Panc1 (cell line): Measurements from ENCODE around the gene MUC5B. TPM values are rescaled to one million over a fixed set of nuclear protein-coding genes. Genes with fewer than 3 reads are reported as not detected.

ENCODE experiments used
- ATAC-seq: fragments of 200-7000 bp; cut with Tn5 transposase; 2 replicates; pipeline ENCODE4 v1.9.1; 2020; ENCODE audit warnings: mild to moderate bottlenecking, moderate library complexity
- BruUV-seq: library from RNA; stranded (reverse); fragments of 400-500 nt; replicated peaks from 2 replicates; lab custom pipeline; 2021; lab: Mats Ljungman, UMichigan
- CTCF ChIA-PET: fragments of 300-600 bp; sonication (Branson Sonifier 250); formaldehyde crosslinking; loops from one replicate; lab custom pipeline; 2022; ENCODE audit warnings: antibody characterized with exemption; lab: Charles Lee
- POLR2A ChIA-PET: fragments of 300-600 bp; sonication (Branson Sonifier 250); formaldehyde crosslinking; loops from one replicate; lab custom pipeline; 2022; ENCODE audit warnings: antibody characterized with exemption; lab: Charles Lee
- DNase-seq: peaks from one replicate; pipeline ENCODE4 v3.0.0-alpha.2; 2010; ENCODE audit warnings: low read depth, low spot score
- H3K27ac ChIP-seq: 2 replicates; pipeline ENCODE4 v1.5.1; 2011; ENCODE audit warnings: mild to moderate bottlenecking, low read length, inconsistent platforms
- H3K27me3 ChIP-seq: fragments of 200-500 bp; sonication (Bioruptor generic); 2 replicates; pipeline ENCODE4 v1.6.0; 2014; ENCODE audit warnings: low read length, inconsistent platforms; ENCODE audit not compliant: control insufficient read depth, insufficient read depth
- H3K36me3 ChIP-seq: fragments of 200-500 bp; sonication (Bioruptor generic); 2 replicates; pipeline ENCODE4 v1.5.1; 2014; ENCODE audit warnings: inconsistent platforms, mild to moderate bottlenecking, low read length, moderate library complexity; ENCODE audit not compliant: control insufficient read depth, insufficient read depth
- H3K4me1 ChIP-seq: 2 replicates; pipeline ENCODE4 v1.5.1; 2011; ENCODE audit warnings: inconsistent platforms, mild to moderate bottlenecking, low read length, moderate library complexity; ENCODE audit not compliant: control insufficient read depth, insufficient read depth
- H3K4me3 ChIP-seq, 2 experiments: 2 replicates each; pipeline ENCODE4 v1.5.1; 2011 to 2012; ENCODE audit warnings: low read depth in 2 of 2, low read length in 2 of 2, mild to moderate bottlenecking in 2 of 2, inconsistent platforms in 1 of 2, moderate library complexity in 1 of 2
- H3K9me3 ChIP-seq: fragments of 200-500 bp; sonication (Bioruptor generic); 2 replicates; pipeline ENCODE4 v1.5.1; 2014; ENCODE audit warnings: low read depth, mild to moderate bottlenecking, inconsistent platforms, low read length, moderate library complexity; ENCODE audit not compliant: control insufficient read depth, insufficient read depth
- POLR2AphosphoS5 ChIP-seq: IDR thresholded peaks from 2 replicates; pipeline ENCODE4 v1.6.1; 2012; ENCODE audit warnings: mild to moderate bottlenecking, low read depth, low read length, moderate library complexity
- REST ChIP-seq, 2 experiments: IDR thresholded peaks; 2 replicates each; pipeline ENCODE4 v1.6.1; 2011 to 2012; ENCODE audit warnings: low read depth in 2 of 2, control low read depth in 1 of 2, low read length in 1 of 2, mild to moderate bottlenecking in 1 of 2, moderate library complexity in 1 of 2; ENCODE audit not compliant: insufficient read depth in 1 of 2
- SIN3A ChIP-seq: IDR thresholded peaks from 2 replicates; pipeline ENCODE4 v1.6.1; 2012; ENCODE audit warnings: low read depth, mild to moderate bottlenecking, low read length, moderate library complexity, borderline replicate concordance; ENCODE audit not compliant: insufficient read depth
- TCF7L2 ChIP-seq: IDR thresholded peaks from 2 replicates; pipeline ENCODE4 v1.6.1; 2011; ENCODE audit warnings: mild to moderate bottlenecking, low read depth, low read length, inconsistent platforms
- in situ Hi-C: cut with HindIII; loops from 2 replicates; pipeline ENCODE4 v1.10.0; 2016; ENCODE audit warnings: low sequenced_read_pairs, low pct_unique_long_range_greater_than_20kb
- intact Hi-C: fragments of 100-400 bp; cut with micrococcal nuclease; formaldehyde crosslinking; loops from one replicate; pipeline ENCODE4 v1.10.0; 2022; ENCODE audit not compliant: unreplicated experiment
- total RNA-seq: library from RNA; stranded (reverse); gene quantifications from one replicate; pipeline ENCODE4 v1.2.1, GENCODE V29; 2021; ENCODE audit not compliant: unreplicated experiment
- TF ChIP-seq, protein P1 (sequence below): fragments of 450-650 bp; IDR thresholded peaks from 2 replicates; pipeline ENCODE4 v1.5.1; 2017; ENCODE audit warnings: mild to moderate bottlenecking

MUC5B gene
- total RNA-seq, 1 experiment from 2014 or later = 1.2 TPM

DNA sequence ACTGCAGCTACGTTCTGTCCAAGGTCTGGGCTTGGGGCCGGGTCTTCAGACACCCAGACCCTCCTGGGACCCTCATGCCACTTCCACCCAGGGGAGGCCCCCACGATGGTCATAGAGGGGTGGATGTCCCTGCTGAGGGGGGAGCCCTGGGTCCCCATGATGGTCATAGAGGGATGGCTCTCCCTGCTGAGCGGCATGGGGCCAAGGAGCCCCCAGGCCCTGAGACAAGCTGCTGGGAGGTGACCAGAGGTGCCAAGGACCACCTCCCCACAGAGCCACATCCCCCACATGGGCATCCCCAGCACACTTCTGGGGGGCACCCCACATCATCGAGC, 7.2 kb downstream of the MUC5B start:
- TF ChIP-seq TCF7L2 = no peak
- TF ChIP-seq POLR2AphosphoS5 = no peak
- TF ChIP-seq, protein P1, sequence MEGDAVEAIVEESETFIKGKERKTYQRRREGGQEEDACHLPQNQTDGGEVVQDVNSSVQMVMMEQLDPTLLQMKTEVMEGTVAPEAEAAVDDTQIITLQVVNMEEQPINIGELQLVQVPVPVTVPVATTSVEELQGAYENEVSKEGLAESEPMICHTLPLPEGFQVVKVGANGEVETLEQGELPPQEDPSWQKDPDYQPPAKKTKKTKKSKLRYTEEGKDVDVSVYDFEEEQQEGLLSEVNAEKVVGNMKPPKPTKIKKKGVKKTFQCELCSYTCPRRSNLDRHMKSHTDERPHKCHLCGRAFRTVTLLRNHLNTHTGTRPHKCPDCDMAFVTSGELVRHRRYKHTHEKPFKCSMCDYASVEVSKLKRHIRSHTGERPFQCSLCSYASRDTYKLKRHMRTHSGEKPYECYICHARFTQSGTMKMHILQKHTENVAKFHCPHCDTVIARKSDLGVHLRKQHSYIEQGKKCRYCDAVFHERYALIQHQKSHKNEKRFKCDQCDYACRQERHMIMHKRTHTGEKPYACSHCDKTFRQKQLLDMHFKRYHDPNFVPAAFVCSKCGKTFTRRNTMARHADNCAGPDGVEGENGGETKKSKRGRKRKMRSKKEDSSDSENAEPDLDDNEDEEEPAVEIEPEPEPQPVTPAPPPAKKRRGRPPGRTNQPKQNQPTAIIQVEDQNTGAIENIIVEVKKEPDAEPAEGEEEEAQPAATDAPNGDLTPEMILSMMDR = no peak
- Histone ChIP-seq H3K27ac (no peak overlapping the region), H3K36me3 (no peaks in the 10 kb centered on the region), H3K4me1 (peaks cover 10% of the 10 kb centered on the region; the same call in 1 of the 2 replicates), H3K4me3 (no peak overlapping the region), H3K27me3 (no peaks in the 10 kb centered on the region; the same call in 1 of the 2 replicates), H3K9me3 (no peaks in the 10 kb centered on the region)
- in situ Hi-C loops (no loop called here), intact Hi-C loops (no loop called here)
- ChIA-PET POLR2A (interaction anchor here (0.7 kb wide), 1 partner anchor 17 kb away, joined by 3 read pairs; no protein-coding TSS in a partner anchor), CTCF (interaction anchor here (0.6 kb wide), 1 partner anchor 14 kb away, joined by 3 read pairs; no protein-coding TSS in a partner anchor)
- BruUV-seq = no TSS peak
- ATAC-seq (no peak), DNase-seq (no peak)

DNA sequence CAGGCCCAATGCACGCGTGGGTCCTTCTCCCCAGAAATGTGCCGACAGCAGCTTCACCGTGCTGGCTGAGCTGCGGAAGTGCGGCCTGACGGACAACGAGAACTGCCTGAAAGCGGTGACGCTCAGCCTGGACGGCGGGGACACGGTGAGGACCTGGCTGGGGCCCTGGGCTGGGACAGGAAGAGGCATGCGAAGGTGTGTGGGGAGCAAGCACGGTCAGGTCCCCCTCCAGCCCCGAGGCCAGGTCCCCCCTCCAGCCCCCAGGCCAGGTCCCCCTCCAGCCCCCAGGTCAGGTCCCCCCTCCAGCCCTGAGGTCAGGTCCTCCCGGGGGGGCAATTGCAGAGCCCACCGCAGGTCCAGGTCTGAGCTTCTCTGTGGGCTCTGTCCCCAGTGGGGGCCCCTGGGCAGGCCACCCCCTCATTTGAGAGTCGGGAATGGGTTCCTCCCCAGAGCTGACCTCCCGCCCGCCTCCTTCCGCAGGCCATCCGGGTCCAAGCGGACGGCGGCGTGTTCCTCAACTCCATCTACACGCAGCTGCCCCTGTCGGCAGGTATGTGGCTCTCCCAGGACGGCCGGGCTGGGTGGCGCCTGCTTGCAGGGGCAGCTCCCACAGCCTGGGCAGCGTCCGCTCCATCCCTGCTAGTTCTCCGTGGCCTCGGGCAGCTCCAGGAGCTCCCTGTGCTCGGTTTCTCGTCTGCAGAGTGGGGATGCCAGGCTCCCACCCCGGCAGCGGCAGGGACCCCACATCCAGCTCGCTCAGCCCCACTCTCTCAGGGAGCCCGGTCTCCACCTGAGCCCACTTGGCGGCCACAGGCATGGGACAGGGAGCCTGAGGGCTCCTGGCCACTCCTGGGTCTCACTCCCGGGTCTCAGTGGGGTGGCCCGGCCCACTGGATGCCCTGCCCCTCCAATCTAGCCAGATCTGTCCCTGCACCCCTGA, 7.9 kb downstream of the MUC5B start:
- H3K27ac ChIP-seq = no peak overlapping the region
- ChIA-PET POLR2A (no interaction called here), CTCF (interaction anchor here (1.0 kb wide), 1 partner anchor 11 kb away, joined by 3 read pairs; no protein-coding TSS in a partner anchor)
- TF ChIP-seq SIN3A (no peak), REST (IDR thresholded peaks at IDR 0.05; ENCODE audit: insufficient read depth in 1 of 2, low read depth in 2 of 2, low read length in 1 of 2) (no peak)
- TF ChIP-seq, protein P1 = peak; percentile 39
- H3K36me3 ChIP-seq = no peaks in the 10 kb centered on the region
- H3K4me1 ChIP-seq = peaks cover 9% of the 10 kb centered on the region; the same call in 1 of the 2 replicates
- ATAC-seq = peak; percentile 21; the same call in 1 of the 2 replicates
- DNase-seq = no peak
- BruUV-seq = no TSS peak
- H3K27me3 ChIP-seq = no peaks in the 10 kb centered on the region; the same call in 1 of the 2 replicates
- H3K4me3 ChIP-seq = no peak overlapping the region
- in situ Hi-C loops = no loop called here
- H3K9me3 ChIP-seq = no peaks in the 10 kb centered on the region
- intact Hi-C loops = no loop called here
